ENCODE results near the gene IL17D.

DNA sequence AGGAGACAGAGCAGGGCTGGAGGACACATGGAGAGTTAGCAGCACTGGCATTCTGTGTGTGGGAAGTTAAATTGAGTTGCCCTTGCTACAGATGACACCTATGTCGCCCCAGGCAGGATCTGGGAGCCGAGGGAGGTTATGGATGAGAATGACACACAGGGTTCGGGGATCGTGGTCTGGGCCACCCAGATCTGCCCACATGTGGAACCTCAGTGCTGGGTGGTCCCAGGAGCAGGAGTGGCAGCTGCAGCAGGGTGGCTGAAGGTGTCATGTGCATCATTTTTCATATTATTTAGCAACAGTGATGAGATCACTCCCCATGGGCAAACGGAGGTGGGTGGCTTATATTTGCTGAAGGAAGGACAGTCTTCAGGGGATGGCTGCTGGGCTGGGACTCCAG, 3.2 kb downstream of the IL17D start:
- TF ChIP-seq, protein P1, sequence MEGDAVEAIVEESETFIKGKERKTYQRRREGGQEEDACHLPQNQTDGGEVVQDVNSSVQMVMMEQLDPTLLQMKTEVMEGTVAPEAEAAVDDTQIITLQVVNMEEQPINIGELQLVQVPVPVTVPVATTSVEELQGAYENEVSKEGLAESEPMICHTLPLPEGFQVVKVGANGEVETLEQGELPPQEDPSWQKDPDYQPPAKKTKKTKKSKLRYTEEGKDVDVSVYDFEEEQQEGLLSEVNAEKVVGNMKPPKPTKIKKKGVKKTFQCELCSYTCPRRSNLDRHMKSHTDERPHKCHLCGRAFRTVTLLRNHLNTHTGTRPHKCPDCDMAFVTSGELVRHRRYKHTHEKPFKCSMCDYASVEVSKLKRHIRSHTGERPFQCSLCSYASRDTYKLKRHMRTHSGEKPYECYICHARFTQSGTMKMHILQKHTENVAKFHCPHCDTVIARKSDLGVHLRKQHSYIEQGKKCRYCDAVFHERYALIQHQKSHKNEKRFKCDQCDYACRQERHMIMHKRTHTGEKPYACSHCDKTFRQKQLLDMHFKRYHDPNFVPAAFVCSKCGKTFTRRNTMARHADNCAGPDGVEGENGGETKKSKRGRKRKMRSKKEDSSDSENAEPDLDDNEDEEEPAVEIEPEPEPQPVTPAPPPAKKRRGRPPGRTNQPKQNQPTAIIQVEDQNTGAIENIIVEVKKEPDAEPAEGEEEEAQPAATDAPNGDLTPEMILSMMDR (IDR thresholded peaks at IDR 0.05) = no peak
- no peak for TF ChIP-seq ZFX (IDR thresholded peaks at IDR 0.05; ENCODE audit: borderline replicate concordance)

All from 22Rv1 (cell line).